ENCODE measurements around the gene PHTF1.

PHTF1 gene

DNA sequence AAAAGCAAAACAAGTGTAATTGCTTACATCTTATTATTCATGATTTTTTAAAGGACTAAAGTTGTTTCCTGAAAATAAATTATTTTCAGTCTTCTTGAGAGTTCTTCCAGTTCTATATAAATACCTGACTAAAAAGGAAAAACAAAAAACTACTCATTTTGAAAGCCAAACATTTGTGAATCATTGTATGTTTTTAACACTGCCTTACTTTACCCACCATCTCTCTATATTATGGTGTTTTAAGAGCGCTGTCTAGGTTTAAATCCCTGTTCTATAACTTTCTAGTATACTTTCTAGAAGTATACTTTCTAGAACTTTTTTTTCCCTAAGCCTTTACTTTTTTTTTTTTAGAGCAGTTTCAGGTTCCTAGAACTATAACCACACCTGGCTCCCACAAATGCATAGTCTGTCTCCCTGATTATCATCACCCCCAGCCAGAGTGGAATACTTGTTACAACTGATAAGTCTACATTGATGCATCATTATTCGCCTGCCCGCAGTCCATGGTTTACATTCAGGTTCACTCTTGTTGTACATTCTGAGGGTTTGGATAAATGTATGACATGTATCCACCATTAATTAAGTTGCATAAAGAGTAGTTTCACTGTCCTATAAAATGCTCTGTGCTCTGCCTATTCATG lies 43.2 kb upstream of the PHTF1 start:
- TF ChIP-seq, protein P1, sequence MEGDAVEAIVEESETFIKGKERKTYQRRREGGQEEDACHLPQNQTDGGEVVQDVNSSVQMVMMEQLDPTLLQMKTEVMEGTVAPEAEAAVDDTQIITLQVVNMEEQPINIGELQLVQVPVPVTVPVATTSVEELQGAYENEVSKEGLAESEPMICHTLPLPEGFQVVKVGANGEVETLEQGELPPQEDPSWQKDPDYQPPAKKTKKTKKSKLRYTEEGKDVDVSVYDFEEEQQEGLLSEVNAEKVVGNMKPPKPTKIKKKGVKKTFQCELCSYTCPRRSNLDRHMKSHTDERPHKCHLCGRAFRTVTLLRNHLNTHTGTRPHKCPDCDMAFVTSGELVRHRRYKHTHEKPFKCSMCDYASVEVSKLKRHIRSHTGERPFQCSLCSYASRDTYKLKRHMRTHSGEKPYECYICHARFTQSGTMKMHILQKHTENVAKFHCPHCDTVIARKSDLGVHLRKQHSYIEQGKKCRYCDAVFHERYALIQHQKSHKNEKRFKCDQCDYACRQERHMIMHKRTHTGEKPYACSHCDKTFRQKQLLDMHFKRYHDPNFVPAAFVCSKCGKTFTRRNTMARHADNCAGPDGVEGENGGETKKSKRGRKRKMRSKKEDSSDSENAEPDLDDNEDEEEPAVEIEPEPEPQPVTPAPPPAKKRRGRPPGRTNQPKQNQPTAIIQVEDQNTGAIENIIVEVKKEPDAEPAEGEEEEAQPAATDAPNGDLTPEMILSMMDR (IDR thresholded peaks at IDR 0.05; ENCODE audit: low read depth, low read length): no peak
- Histone ChIP-seq H3K27me3 (ENCODE audit: insufficient read depth, low read depth, severe bottlenecking) (no peaks in the 10 kb centered on the region), H3K27ac (no peak overlapping the region), H3K36me3 (peaks cover 11% of the 10 kb centered on the region), H3K9me3 (ENCODE audit: severe bottlenecking) (no peaks in the 10 kb centered on the region), H3K4me3 (ENCODE audit: low read depth, low read length) (no peak overlapping the region)
- DNase-seq: no peak

DNA sequence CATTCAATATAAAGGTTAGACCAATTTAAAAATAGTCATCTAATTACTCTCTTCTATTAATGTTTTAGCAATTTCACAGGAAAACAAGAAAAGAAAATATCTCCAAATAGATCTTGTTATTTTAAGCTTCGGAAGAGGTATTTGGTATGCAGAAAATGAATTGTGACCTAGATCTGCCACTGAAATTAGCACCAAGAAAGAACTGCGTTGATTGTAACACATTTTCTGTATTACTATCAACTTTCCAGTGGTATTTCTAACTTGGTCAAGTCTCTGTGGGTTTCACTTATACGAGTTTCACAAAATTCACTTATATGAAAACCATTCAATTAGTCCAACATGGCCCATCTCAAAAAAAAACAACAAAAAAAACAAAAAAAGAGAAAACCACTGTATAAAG lies 41.2 kb upstream of the PHTF1 start:
- H3K36me3 ChIP-seq: peaks cover 21% of the 10 kb centered on the region
- H3K27me3 ChIP-seq (ENCODE audit: insufficient read depth, low read depth, severe bottlenecking): no peaks in the 10 kb centered on the region
- TF ChIP-seq, protein P1 (IDR thresholded peaks at IDR 0.05; ENCODE audit: low read depth, low read length): no peak
- no peak for DNase-seq
- H3K4me3 ChIP-seq (ENCODE audit: low read depth, low read length): no peak overlapping the region
- no peak overlapping the region for H3K27ac ChIP-seq
- no peaks in the 10 kb centered on the region for H3K9me3 ChIP-seq (ENCODE audit: severe bottlenecking)

DNA sequence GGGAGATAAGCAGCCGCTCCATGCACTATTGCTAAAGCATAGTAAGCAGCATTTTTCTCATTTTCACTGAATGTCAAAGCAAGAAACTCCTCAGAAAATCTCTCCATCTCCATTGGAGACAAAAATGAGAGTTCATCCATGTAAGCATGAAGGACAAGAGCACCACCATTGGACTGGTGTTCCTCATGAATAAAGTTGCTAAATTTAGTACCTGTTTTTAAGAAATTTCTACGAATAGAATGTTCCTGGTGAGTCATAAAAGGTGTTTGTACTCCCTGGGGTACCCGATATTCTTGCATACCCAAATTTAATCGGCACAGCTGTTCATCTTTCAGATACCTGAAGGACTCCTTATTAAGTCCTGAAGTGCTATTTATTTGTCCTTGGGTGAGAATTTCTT lies 38.2 kb upstream of the PHTF1 start:
- H3K36me3 ChIP-seq: peaks cover 27% of the 10 kb centered on the region
- TF ChIP-seq, protein P1 (IDR thresholded peaks at IDR 0.05; ENCODE audit: low read depth, low read length): no peak
- no peaks in the 10 kb centered on the region for H3K27me3 ChIP-seq (ENCODE audit: insufficient read depth, low read depth, severe bottlenecking)
- no peaks in the 10 kb centered on the region for H3K9me3 ChIP-seq (ENCODE audit: severe bottlenecking)
- DNase-seq: no peak
- no peak overlapping the region for H3K4me3 ChIP-seq (ENCODE audit: low read depth, low read length)
- no peak overlapping the region for H3K27ac ChIP-seq

DNA sequence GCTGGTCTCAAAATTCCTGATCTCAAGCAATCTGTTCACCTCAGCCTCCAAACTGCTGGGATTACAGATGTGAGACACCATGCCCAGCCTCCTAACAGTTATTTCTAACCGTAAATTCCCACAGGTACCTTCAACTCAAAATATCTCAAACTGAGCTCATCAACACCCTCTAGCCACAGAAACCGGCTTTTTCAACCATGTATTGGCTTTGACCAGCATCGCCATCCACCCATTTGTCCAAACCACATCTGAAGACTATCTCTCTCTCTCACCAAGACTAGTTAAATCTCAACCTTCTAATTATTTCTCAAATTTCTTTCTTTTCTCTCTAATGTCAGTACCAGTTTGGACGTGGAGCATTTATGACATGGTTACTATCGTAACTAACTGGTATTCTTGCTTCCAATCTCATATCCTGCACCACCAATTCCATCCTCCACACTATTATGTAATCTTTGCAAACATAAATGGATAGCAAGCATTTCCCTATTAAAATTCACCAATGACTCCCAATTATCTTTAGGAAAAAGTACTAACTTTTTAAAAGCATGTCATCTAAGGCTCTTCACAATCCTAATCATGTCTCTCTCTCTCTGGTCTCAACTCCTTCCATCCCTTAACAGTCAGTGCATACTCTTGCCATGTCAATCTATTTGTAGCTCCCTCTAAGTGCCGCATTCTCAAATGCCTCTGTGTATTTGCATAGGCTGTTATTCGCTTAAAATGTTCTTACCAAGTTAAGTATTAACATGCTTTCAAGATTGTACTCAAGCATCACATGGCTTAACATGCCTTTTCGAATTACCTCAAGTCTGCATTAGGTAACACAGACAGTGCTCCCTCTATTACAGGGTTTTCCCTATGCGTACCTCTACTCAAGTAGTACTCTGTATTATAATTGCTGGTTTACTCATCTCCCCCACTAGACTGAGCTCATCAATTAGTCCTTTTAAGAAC lies 34.9 kb upstream of the PHTF1 start:
- TF ChIP-seq, protein P1 (IDR thresholded peaks at IDR 0.05; ENCODE audit: low read depth, low read length): no peak
- Histone ChIP-seq H3K27ac (no peak overlapping the region), H3K27me3 (ENCODE audit: insufficient read depth, low read depth, severe bottlenecking) (no peaks in the 10 kb centered on the region), H3K36me3 (peaks cover 27% of the 10 kb centered on the region), H3K9me3 (ENCODE audit: severe bottlenecking) (no peaks in the 10 kb centered on the region), H3K4me3 (ENCODE audit: low read depth, low read length) (no peak overlapping the region)
- DNase-seq: no peak

DNA sequence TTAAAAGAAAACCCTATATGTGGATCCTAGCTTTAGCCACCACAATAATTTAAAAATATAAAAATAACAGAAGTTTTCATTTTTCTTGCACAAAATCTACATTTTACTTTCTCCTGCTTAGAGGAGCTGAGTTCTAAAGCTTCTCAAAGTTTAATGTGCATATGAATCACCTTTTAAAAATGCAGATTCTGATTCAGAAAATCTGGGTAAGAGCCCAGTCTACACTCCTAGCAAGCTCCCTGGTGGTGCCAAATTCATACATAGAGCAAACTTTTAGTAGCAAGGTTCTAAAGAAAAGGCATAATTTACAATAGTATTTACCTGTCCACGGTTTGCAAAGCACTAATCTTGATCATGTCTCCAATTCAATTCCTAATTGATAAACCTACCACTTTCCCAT lies 33.7 kb upstream of the PHTF1 start:
- Histone ChIP-seq H3K27ac (no peak overlapping the region), H3K9me3 (ENCODE audit: severe bottlenecking) (no peaks in the 10 kb centered on the region), H3K27me3 (ENCODE audit: insufficient read depth, low read depth, severe bottlenecking) (no peaks in the 10 kb centered on the region), H3K4me3 (ENCODE audit: low read depth, low read length) (no peak overlapping the region), H3K36me3 (peaks cover 27% of the 10 kb centered on the region)
- DNase-seq: no peak
- TF ChIP-seq, protein P1 (IDR thresholded peaks at IDR 0.05; ENCODE audit: low read depth, low read length): no peak

Measured in WERI-Rb-1 (cell line).